Frontal cortex (tissue), 4 donors: ENCODE data around the gene DCC. TPM values are rescaled to one million over a fixed set of nuclear protein-coding genes. Genes with fewer than 3 reads are reported as not detected.

Experiments
- DNase-seq, 2 donors: peaks; one replicate each; pipeline ENCODE4 v3.0.0; 2012; ENCODE audit warnings: low spot score in 2 of 2
- FAIRE-seq: peaks from 2 replicates; lab custom pipeline; 2012; peaks lifted over from hg19 to GRCh38; lab: Jason Lieb, UNC
- total RNA-seq: library from RNA; depleted of rRNA; stranded (reverse); fragments of >200 nt; gene quantifications from one replicate; pipeline ENCODE4 v1.2.3, GENCODE V29; 2014
- donor health status: control.
- donor health status: control.
- donor health status: control.

The DCC gene
- total RNA-seq, 1 donor from 2014 or later, result 15.1 TPM

DNA sequence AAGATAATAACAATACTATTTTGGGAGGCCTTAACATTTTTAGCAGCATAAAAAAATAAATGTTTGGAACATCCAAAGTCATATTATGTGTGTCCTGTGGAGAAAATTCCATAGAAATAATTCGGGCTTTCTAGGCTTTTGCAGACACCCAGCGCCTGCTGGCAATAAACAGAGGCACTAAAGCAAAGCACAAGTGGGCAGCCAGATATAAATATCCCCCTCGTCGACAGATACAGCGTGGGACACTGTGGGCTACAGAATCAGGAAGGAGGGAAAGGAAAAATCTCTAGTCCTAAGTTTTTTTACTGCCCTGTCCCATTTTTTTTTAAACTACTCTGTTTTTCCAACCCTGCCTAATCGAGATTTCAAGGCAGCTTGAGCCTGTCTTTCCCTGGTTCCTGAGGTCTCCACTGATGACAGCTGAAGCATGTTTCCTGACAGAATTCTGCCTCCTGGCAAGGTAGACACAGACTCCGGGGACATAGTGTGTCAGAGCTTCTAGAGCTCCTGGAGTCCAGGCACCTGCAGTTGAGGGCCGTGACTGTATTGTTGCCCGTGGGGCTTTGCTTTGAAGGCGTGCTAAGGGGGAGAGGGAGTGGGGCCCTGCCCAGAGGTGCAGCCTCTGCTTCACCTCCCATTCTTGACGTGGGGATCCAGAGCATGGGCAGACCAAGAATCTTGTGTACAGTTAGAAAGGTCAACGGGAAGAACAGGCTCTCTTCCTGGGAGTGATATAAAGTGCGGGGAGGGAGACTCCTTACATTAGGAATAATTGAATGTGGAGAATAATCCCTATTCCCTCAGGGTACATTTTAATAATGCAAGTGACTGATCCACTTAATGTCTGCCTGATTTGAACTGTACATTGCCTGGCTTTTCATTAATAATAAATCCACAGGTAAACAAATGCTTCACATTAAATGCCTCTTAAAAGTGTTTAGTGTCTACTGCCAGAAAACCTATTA is 232.3 kb downstream of the DCC start:
- FAIRE-seq, result no peak
- DNase-seq, result no peak

DNA sequence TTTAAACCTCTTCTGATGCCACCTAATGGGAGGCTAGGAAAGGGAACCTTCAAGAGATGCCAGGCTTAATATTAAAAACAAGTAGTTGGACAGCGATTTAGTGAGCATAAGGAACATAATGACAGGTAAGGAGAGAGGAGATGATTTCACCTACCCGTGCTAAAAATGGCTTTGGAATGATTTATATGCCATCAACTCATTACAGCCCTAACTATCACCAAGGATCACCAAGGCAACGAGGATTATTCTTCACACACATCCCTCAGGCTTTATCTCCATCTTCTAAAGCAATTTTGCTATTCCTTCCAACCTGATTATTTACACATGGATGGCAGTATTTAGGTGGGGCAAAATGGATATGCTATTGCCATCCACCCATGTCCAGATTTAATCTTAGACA is 237.8 kb downstream of the DCC start:
- FAIRE-seq (no peak), DNase-seq (no peak)

DNA sequence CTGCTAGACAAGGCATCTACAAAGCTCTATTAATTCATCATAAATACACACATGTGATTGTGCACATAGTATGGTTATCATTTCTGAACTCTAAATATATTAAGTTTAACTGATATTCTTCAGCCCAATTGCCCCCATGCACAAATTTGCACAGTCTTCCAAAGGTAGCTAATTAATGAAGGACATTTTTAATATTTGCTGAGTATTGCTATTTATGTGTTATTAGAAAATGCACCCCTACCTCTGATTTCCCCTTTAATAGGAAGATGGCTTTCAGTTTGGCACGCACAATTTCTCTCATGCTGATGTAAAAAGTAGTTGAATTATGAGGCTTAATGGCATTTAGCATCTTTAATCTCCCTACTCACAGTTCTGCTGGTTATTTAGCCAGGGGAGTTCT is 242.1 kb downstream of the DCC start:
- DNase-seq (no peak), FAIRE-seq (no peak)

- no peak for DNase-seq
These were observed 242.5 kb downstream of the DCC start for GRCh38 chr18:52582516-52582915.

DNA sequence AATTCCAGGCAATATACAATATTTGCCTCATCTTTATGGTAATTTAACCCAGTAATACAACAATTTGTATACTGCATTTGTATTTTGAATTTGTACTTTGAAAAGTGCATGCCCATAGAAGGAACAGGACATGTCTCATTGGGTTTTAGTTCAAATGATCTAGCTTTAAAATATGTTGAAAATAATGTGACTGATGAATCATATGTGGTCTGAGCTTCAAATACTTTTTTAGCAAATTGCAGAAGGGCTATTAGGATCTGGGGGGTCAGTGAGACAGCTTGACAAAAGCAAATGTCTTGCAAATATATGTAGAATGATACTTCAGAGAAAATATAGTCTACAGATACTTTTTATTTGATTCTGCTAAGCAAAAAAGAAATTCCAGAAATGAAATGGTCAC is 248.9 kb downstream of the DCC start:
- DNase-seq (no peak), FAIRE-seq (no peak)

More at GRCh38 chr18:52582516-52582915, 242.5 kb downstream of the DCC start:
- FAIRE-seq, result no peak

- FAIRE-seq, result no peak
These were observed 256.9 kb downstream of the DCC start for GRCh38 chr18:52596748-52597435.

GRCh38 chr18:52598921-52599320 is 258.9 kb downstream of the DCC start:
- FAIRE-seq (no peak), DNase-seq (no peak)

More at GRCh38 chr18:52596748-52597435, 256.9 kb downstream of the DCC start:
- DNase-seq, result no peak

GRCh38 chr18:52602820-52603219 is 262.8 kb downstream of the DCC start:
- FAIRE-seq (no peak), DNase-seq (no peak)

DNA sequence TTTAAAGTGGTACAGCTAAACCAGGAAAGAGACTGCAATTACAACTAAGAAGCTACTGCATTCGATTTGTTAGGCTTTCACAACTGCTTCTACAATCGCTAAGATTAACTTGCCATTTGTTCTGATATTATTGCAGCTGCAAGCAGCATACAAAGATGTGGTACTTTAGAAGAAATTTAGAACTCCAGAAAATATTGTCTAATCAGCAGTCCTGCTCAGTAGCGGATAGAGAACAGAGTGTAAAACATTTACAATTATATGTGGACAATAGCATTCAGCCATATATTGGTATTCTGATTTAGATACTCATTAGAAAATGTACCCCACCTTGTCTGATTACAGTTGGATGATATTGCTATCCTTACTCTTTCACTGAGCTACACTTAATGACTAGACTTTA is 265.3 kb downstream of the DCC start:
- DNase-seq (no peak), FAIRE-seq (no peak)

DNA sequence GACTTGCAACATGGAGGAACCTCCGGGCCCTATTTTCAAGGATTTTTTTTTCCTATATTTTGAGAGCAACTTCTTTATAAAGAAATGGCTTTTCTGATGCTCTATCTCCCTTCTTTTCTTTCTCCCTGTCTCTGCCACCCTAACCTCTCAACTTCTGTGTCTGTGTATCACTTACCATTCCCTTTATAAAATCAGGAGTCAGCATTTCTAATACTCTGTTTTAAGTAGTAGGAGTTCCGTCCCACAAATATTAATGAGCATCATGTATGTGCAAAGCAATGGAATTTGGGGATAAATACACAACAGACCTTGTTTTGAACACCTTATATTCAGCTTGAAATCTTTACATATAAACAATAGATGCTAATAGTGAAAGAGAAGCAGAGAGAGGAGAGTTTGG is 268.0 kb downstream of the DCC start:
- DNase-seq, result no peak
- FAIRE-seq, result no peak

DNA sequence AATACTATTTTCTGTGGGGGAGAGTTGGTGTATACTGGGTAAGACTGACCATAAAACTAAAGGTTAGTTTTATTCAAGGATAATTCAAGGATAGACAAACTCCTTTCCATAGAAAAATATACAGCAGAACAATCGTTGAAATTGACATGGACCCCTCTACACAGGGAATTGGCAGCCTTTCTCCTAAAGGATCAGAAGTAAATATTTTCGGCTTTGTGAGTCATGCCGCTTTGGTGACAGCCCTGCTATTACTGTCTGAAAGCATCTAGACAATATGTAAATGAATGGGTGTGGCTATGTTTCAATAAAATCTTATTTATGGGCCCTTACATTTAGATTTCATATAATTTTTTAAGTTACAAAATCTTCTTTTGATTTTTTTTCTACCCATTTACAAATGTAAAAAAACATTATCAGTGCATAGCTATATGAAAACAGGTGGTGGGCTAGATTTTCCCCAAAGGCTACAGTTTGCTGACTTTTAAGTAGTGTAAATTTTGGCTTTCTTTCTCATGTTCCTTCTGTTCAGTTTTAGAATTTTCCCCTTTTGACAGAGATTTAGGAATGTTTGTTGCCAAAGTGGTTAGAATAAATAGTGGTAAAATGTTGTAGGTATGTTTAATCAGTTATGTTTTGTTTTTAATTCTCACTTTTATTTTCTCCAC is 270.6 kb downstream of the DCC start:
- DNase-seq, result no peak
- FAIRE-seq, result no peak

DNA sequence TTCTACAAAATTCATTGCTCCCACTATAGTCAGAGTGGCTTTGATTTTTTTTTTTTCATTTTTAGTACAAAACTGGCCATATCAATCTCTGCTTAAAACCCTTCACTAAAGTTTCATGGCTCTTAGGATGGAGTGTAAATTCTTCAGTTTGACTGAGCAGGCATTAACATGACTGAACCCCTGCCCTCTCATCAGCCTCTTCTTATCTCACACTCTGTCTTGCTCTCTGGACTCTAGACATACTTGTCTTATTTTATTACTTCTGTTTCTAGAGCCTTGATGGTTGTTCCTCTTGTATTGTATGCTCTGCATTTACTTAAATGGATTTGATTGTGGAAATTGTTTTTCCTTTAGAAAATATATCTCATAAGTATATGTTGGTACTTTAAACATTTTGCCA is 272.4 kb downstream of the DCC start:
- DNase-seq (no peak), FAIRE-seq (no peak)

DNA sequence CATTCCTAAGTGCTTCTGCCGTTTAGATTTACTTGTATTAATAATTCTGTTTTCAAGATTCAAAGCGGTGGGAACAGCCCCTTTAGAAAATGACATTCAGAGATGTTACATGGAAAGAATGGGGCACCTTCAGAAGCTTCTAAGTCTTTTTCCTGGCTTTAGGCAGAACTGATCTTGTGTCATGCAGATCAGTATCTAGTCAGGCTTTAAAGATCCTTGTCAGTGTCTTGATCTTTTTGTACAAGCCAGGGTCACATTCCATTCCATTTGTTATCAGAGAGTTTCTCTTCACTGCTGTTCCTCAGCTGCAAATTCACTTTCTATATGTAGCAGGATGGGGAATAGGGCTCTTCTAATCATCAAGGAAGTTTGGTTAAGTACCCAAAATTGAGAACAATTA is 275.3 kb downstream of the DCC start:
- DNase-seq, result no peak

GRCh38 chr18:52615943-52616342 is 275.9 kb downstream of the DCC start:
- FAIRE-seq (no peak), DNase-seq (no peak)

More for the DNA sequence above, 275.3 kb downstream of the DCC start:
- no peak for FAIRE-seq

- FAIRE-seq (no peak), DNase-seq (no peak)
These were observed 277.9 kb downstream of the DCC start for GRCh38 chr18:52617931-52618330.

GRCh38 chr18:52620926-52621439 is 281.0 kb downstream of the DCC start:
- DNase-seq (no peak), FAIRE-seq (no peak)

DNA sequence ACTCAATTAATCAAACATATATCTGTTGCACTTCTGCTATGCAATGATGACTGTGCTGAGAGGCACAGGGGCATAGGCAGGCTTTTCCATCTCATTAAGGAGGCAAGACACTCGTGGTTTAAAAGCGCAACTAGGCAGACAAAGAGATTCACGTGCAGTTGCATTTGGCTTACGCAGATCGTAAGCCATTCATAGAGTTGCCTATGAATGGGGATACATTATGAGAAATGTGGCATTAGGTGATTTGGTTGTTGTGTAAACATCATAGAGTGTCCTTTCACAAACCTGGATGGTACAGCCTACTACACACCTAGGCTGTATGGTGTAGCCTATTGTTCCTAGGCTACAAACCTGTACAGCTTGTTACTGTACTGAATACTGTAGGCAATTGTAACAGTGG is 284.7 kb downstream of the DCC start:
- DNase-seq (no peak), FAIRE-seq (no peak)

DNA sequence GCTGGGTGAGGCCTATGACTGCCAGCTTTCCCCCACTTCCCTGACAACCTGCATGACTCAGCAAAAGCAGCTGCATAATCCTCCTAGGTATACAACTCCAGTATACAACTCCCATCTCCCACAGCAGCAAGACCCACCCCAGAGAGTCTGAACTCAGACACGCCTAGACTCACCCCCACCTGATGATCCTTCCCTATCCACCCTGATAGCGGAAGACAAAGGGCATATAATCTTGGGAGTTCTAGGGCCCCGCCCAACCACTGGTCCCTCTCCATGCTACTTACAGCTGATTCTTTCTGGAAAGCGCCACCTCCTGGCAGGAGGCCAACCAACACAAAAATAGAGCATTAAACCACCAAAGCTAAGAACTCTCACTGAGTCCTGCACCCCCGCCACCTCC is 296.5 kb downstream of the DCC start:
- DNase-seq (no peak), FAIRE-seq (no peak)

DNA sequence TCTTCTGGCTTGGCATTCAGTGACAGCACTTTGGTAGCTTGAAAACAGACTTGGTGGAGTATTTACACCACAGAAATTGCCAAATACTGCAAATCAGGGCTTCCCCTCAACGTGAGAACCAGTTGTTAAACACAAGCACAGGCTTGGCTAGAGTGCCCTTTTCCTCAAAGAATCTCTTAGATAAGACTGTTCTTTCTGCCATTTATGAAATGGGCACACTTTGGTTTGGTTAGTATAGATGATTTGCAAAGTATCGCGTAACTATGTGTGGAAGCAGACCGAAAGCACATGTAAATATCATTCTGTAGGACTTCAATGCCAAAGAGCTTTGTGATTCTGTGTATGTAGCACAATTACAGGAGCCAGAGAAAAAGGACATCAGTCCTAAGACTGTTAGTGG is 308.2 kb downstream of the DCC start:
- FAIRE-seq (no peak), DNase-seq (no peak)

GRCh38 chr18:52652391-52652790 is 312.4 kb downstream of the DCC start:
- FAIRE-seq (no peak), DNase-seq (no peak)
